Body of pancreas (tissue), 4 donors: ENCODE data around the gene NXPH3. TPM values are rescaled to one million over a fixed set of nuclear protein-coding genes. Genes with fewer than 3 reads are reported as not detected.

Source experiments
- ATAC-seq: fragments of 150-250 bp; one replicate; pipeline ENCODE4 v1.9.1; 2016
- DNase-seq, 4 donors: peaks; one replicate each; pipeline ENCODE4 v3.0.0-alpha.2; 2019
- H3K27ac ChIP-seq, 4 donors: fragments of 200-600 bp; sonication (generic); 1 replicate in 3 of 4; 2 replicates in 1 of 4; pipeline versions ENCODE4 v1.5.1 to v1.6.1; 2016 to 2019; ENCODE audit warnings: mild to moderate bottlenecking in 1 of 4, mixed read lengths in 1 of 4, moderate library complexity in 1 of 4
- H3K27me3 ChIP-seq, 2 donors: fragments of 200-600 bp; sonication (generic); one replicate each; pipeline ENCODE4 v1.6.0; 2016; ENCODE audit warnings: mild to moderate bottlenecking in 1 of 2
- H3K36me3 ChIP-seq, 2 donors: fragments of 200-600 bp; sonication (generic); replicated peaks in 1 of 2; 2 replicates each; pipeline ENCODE4 v1.5.1; 2016; ENCODE audit warnings: low read depth in 2 of 2; ENCODE audit not compliant: insufficient read depth in 1 of 2
- H3K4me1 ChIP-seq: fragments of 200-600 bp; sonication (generic); one replicate; pipeline ENCODE4 v1.6.0; 2016
- H3K4me3 ChIP-seq, 2 donors: fragments of 200-600 bp; sonication (generic); 1 replicate in 1 of 2; 2 replicates in 1 of 2; pipeline ENCODE4 v1.5.1; 2016 to 2019
- H3K9me3 ChIP-seq, 3 donors: fragments of 200-600 bp; sonication (generic); 1 replicate in 2 of 3; 2 replicates in 1 of 3; pipeline ENCODE4 v1.5.1; 2016
- POLR2A ChIP-seq, 3 donors: fragments of 450-650 bp; IDR thresholded peaks; one replicate each; pipeline ENCODE4 v1.6.1; 2016; ENCODE audit warnings: antibody characterized with exemption in 3 of 3, mild to moderate bottlenecking in 2 of 3
- WGBS, 2 donors: methylation state at CpG; one replicate each; pipeline ENCODE4 v1.1.5; 2017; 5-methylcytosine and 5-hydroxymethylcytosine counted together
- intact Hi-C: fragments of 100-400 bp; cut with DNase I; formaldehyde crosslinking; loops from one replicate; pipeline ENCODE4 v1.15.1; 2023
- total RNA-seq, 2 donors: library from RNA; depleted of rRNA; stranded (reverse); fragments of >200 nt; gene quantifications; one replicate each; pipeline ENCODE4 v1.1.0, GENCODE V29; 2016
- TF ChIP-seq, protein P1 (sequence below), 7 experiments: fragments of 450-650 bp in 4 of 7; fragments of 200-600 bp in 3 of 7; sonication (generic) in 3 of 7; IDR thresholded peaks; one replicate each; pipeline ENCODE4 v1.5.1; 2016 to 2019; ENCODE audit warnings: antibody characterized with exemption in 7 of 7

The NXPH3 gene
- total RNA-seq, 2 donors from 2014 or later = 0.78 to 0.99 TPM

GRCh38 chr17:49578414-49578813, 2.7 kb downstream of the NXPH3 start:
- Histone ChIP-seq H3K4me3 (no peak overlapping the region), H3K27ac (no peak overlapping the region), H3K36me3 (no peaks in the 10 kb centered on the region), H3K9me3 (no peaks in the 10 kb centered on the region), H3K27me3 (peaks cover 0 to 32% of the 10 kb centered on the region in 2 donors), H3K4me1 (peaks cover 21% of the 10 kb centered on the region)
- WGBS, 2 donors = 65 to 78% methylated on average over 12 of the region's 13 CpGs
- DNase-seq (no peak), ATAC-seq (no peak)
- TF ChIP-seq, protein P1, sequence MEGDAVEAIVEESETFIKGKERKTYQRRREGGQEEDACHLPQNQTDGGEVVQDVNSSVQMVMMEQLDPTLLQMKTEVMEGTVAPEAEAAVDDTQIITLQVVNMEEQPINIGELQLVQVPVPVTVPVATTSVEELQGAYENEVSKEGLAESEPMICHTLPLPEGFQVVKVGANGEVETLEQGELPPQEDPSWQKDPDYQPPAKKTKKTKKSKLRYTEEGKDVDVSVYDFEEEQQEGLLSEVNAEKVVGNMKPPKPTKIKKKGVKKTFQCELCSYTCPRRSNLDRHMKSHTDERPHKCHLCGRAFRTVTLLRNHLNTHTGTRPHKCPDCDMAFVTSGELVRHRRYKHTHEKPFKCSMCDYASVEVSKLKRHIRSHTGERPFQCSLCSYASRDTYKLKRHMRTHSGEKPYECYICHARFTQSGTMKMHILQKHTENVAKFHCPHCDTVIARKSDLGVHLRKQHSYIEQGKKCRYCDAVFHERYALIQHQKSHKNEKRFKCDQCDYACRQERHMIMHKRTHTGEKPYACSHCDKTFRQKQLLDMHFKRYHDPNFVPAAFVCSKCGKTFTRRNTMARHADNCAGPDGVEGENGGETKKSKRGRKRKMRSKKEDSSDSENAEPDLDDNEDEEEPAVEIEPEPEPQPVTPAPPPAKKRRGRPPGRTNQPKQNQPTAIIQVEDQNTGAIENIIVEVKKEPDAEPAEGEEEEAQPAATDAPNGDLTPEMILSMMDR (IDR thresholded peaks at IDR 0.05) = no peak
- no peak for TF ChIP-seq POLR2A (IDR thresholded peaks at IDR 0.05)
- intact Hi-C loops = loop anchor here (10.0 kb wide), 1 partner anchor 426 kb away; no protein-coding TSS in a partner anchor

DNA sequence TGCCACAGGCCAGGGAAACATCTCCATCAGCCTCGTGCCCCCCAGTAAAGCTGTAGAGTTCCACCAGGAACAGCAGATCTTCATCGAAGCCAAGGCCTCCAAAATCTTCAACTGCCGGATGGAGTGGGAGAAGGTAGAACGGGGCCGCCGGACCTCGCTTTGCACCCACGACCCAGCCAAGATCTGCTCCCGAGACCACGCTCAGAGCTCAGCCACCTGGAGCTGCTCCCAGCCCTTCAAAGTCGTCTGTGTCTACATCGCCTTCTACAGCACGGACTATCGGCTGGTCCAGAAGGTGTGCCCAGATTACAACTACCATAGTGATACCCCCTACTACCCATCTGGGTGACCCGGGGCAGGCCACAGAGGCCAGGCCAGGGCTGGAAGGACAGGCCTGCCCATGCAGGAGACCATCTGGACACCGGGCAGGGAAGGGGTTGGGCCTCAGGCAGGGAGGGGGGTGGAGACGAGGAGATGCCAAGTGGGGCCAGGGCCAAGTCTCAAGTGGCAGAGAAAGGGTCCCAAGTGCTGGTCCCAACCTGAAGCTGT, 3.4 kb downstream of the NXPH3 start:
- Histone ChIP-seq H3K9me3 (no peaks in the 10 kb centered on the region), H3K4me1 (peaks cover 21% of the 10 kb centered on the region), H3K27ac (no peak overlapping the region), H3K4me3 (no peak overlapping the region), H3K36me3 (no peaks in the 10 kb centered on the region), H3K27me3 (peaks cover 0 to 32% of the 10 kb centered on the region in 2 donors)
- no peak for DNase-seq
- TF ChIP-seq, protein P1 (IDR thresholded peaks at IDR 0.05) = no peak
- no peak for TF ChIP-seq POLR2A (IDR thresholded peaks at IDR 0.05)
- intact Hi-C loops = loop anchor here (10.0 kb wide), 1 partner anchor 426 kb away; no protein-coding TSS in a partner anchor
- ATAC-seq = no peak
- 73 to 78% methylated on average over 11 to 17 of the region's 17 CpGs for WGBS, 2 donors

DNA sequence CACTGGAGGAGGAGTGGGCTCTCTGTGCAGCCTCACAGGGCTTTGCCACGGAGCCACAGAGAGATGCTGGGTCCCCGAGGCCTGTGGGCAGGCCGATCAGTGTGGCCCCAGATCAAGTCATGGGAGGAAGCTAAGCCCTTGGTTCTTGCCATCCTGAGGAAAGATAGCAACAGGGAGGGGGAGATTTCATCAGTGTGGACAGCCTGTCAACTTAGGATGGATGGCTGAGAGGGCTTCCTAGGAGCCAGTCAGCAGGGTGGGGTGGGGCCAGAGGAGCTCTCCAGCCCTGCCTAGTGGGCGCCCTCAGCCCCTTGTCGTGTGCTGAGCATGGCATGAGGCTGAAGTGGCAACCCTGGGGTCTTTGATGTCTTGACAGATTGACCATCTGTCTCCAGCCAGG, 3.9 kb downstream of the NXPH3 start:
- ATAC-seq (no peak), DNase-seq (no peak)
- Histone ChIP-seq H3K27me3 (peaks cover 0 to 32% of the 10 kb centered on the region in 2 donors), H3K4me3 (no peak overlapping the region), H3K27ac (no peak overlapping the region), H3K4me1 (peaks cover 21% of the 10 kb centered on the region), H3K9me3 (no peaks in the 10 kb centered on the region), H3K36me3 (no peaks in the 10 kb centered on the region)
- intact Hi-C loops = loop anchor here (10.0 kb wide), 1 partner anchor 425 kb away; no protein-coding TSS in a partner anchor
- WGBS, 2 donors = 83 to 90% methylated on average over 5 of the region's 5 CpGs
- TF ChIP-seq POLR2A (IDR thresholded peaks at IDR 0.05) = no peak
- TF ChIP-seq, protein P1 (IDR thresholded peaks at IDR 0.05) = no peak

GRCh38 chr17:49580055-49580721, 4.5 kb downstream of the NXPH3 start:
- Histone ChIP-seq H3K4me3 (no peak overlapping the region), H3K27me3 (peaks cover 0 to 30% of the 10 kb centered on the region in 2 donors), H3K27ac (no peak overlapping the region), H3K9me3 (no peaks in the 10 kb centered on the region), H3K36me3 (no peaks in the 10 kb centered on the region), H3K4me1 (peaks cover 20% of the 10 kb centered on the region)
- WGBS, 2 donors = 80 to 81% methylated on average over 11 to 18 of the region's 21 CpGs
- DNase-seq = no peak
- TF ChIP-seq, protein P1 (IDR thresholded peaks at IDR 0.05) = no peak
- no peak for TF ChIP-seq POLR2A (IDR thresholded peaks at IDR 0.05)
- intact Hi-C loops = no loop called here
- ATAC-seq = no peak
